Measurements from ENCODE around the gene ORMDL3. TPM values are rescaled to one million over a fixed set of nuclear protein-coding genes. Genes with fewer than 3 reads are reported as not detected.
"Not testable (repeated sequence)": the region's sequence is repeated elsewhere in the genome, so short reads cannot be mapped to it uniquely, and the experiment has no call there.

Gene ORMDL3
- total RNA-seq, 4 donors from 2014 or later: 58.1 to 84.0 (median 70.0) TPM

GRCh38 chr17:39913989-39914388 is 13.4 kb downstream of the ORMDL3 start:
- 88 to 98% methylated on average over 3 of the region's 3 CpGs for WGBS, 2 donors
- intact Hi-C loops (cut with DNase I; ENCODE audit: low total_unique reads): loop anchor here (10.0 kb wide), 1 partner anchor 49 kb away; the partner anchor contains the start of genes IKZF3 and ZPBP2
- no peak for TF ChIP-seq POLR2A (IDR thresholded peaks at IDR 0.05)
- TF ChIP-seq CTCF (IDR thresholded peaks at IDR 0.05): no peak
- DNase-seq (ENCODE audit: low spot score in 2 of 2): no peak
- H3K4me3 ChIP-seq (ENCODE audit: low read depth, poor library complexity, severe bottlenecking): no peak overlapping the region

GRCh38 chr17:39908789-39909352 is 18.5 kb downstream of the ORMDL3 start:
- no peak overlapping the region for H3K4me3 ChIP-seq (ENCODE audit: low read depth, poor library complexity, severe bottlenecking)
- TF ChIP-seq CTCF (IDR thresholded peaks at IDR 0.05): no peak
- TF ChIP-seq POLR2A (IDR thresholded peaks at IDR 0.05): no peak
- WGBS, 2 donors: 93 to 94% methylated on average over 6 of the region's 6 CpGs
- peak in 1 of 2 donors; percentile 73 for DNase-seq (ENCODE audit: low spot score in 2 of 2)
- intact Hi-C loops (cut with DNase I; ENCODE audit: low total_unique reads): no loop called here

GRCh38 chr17:39904990-39905288 is 22.5 kb downstream of the ORMDL3 start:
- TF ChIP-seq CTCF (IDR thresholded peaks at IDR 0.05): no peak
- no peak for TF ChIP-seq POLR2A (IDR thresholded peaks at IDR 0.05)
- 90 to 92% methylated on average over 3 of the region's 3 CpGs for WGBS, 2 donors

GRCh38 chr17:39903158-39903884 is 24.1 kb downstream of the ORMDL3 start:
- intact Hi-C loops (cut with DNase I; ENCODE audit: low total_unique reads): no loop called here
- TF ChIP-seq CTCF (IDR thresholded peaks at IDR 0.05) (no peak), POLR2A (IDR thresholded peaks at IDR 0.05) (no peak)
- WGBS, 2 donors: 87 to 92% methylated on average over 4 of the region's 4 CpGs
- DNase-seq (ENCODE audit: low spot score in 2 of 2): no peak
- H3K4me3 ChIP-seq (ENCODE audit: low read depth, poor library complexity, severe bottlenecking): no peak overlapping the region

More at GRCh38 chr17:39904990-39905288, 22.5 kb downstream of the ORMDL3 start:
- no peak for DNase-seq (ENCODE audit: low spot score in 2 of 2)
- no peak overlapping the region for H3K4me3 ChIP-seq (ENCODE audit: low read depth, poor library complexity, severe bottlenecking)
- intact Hi-C loops (cut with DNase I; ENCODE audit: low total_unique reads): no loop called here

GRCh38 chr17:39902027-39902426 is 25.4 kb downstream of the ORMDL3 start:
- DNase-seq (ENCODE audit: low spot score in 2 of 2); intact Hi-C loops (cut with DNase I; ENCODE audit: low total_unique reads); H3K4me3 ChIP-seq (ENCODE audit: low read depth, poor library complexity, severe bottlenecking): not testable (repeated sequence)
- 86 to 95% methylated on average over 2 of the region's 2 CpGs for WGBS, 2 donors

GRCh38 chr17:39899215-39899614 is 28.2 kb downstream of the ORMDL3 start:
- TF ChIP-seq POLR2A (IDR thresholded peaks at IDR 0.05) (no peak), CTCF (IDR thresholded peaks at IDR 0.05) (no peak)
- no peak overlapping the region for H3K4me3 ChIP-seq (ENCODE audit: low read depth, poor library complexity, severe bottlenecking)
- intact Hi-C loops (cut with DNase I; ENCODE audit: low total_unique reads): no loop called here
- no peak for DNase-seq (ENCODE audit: low spot score in 2 of 2)

Data from lower leg skin (tissue), 4 donors.